HepG2 (cell line): ENCODE results near the gene ATP2C2. TPM values are rescaled to one million over a fixed set of nuclear protein-coding genes. Genes with fewer than 3 reads are reported as not detected.

ENCODE experiments used
- ATAC-seq: fragments of 200-7000 bp; cut with Tn5 transposase; 3 replicates; pipeline ENCODE4 v1.9.1; 2020; ENCODE audit warnings: mild to moderate bottlenecking, moderate library complexity
- BruUV-seq: library from RNA; stranded (reverse); fragments of 400-500 nt; replicated peaks from 2 replicates; lab custom pipeline; 2021; lab: Mats Ljungman, UMichigan
- CTCF ChIA-PET: fragments of 300-600 bp; formaldehyde crosslinking; extraction: SDS; loops from one replicate; lab custom pipeline; 2021; ENCODE audit warnings: low total read pairs, inconsistent platforms, low intra/inter-chr PET ratio; lab: Yijun Ruan, JAX
- POLR2A ChIA-PET: fragments of 350-600 bp; sonication (Branson Sonifier 250); formaldehyde crosslinking; loops from one replicate; lab custom pipeline; 2020; ENCODE audit warnings: antibody characterized with exemption, inconsistent platforms; lab: Yijun Ruan, JAX
- DNase-seq: peaks from one replicate; pipeline ENCODE4 v3.0.0-alpha.2; 2015; ENCODE audit warnings: low spot score
- FAIRE-seq: peaks from 3 replicates; lab custom pipeline; 2011; peaks lifted over from hg19 to GRCh38; lab: Jason Lieb, UNC
- H2AFZ ChIP-seq: one replicate; pipeline ENCODE4 v1.6.1; 2011; ENCODE audit warnings: low read length, inconsistent platforms
- H3K27ac ChIP-seq: fragments of 300-600 bp; 3 replicates; pipeline ENCODE4 v1.8.0; 2011; ENCODE audit warnings: mixed run types, mild to moderate bottlenecking, mixed read lengths, low read length, inconsistent platforms; ENCODE audit not compliant: insufficient read depth; ENCODE audit errors: extremely low read length
- H3K27me3 ChIP-seq, 2 experiments: fragments of 200-600 bp in 1 of 2; 2 replicates in 1 of 2; 3 replicates in 1 of 2; pipeline versions ENCODE4 v1.6.0 to v1.8.0; 2011; ENCODE audit warnings: low read length in 2 of 2, mild to moderate bottlenecking in 2 of 2, moderate library complexity in 2 of 2, inconsistent platforms in 1 of 2; ENCODE audit not compliant: insufficient read depth in 2 of 2, control insufficient read depth in 1 of 2
- H3K36me3 ChIP-seq, 2 experiments: fragments of 200-600 bp in 1 of 2; replicated peaks in 1 of 2; 2 replicates in 1 of 2; 3 replicates in 1 of 2; pipeline versions ENCODE4 v1.5.1 to v1.8.0; 2011; ENCODE audit warnings: low read length in 2 of 2, inconsistent platforms in 1 of 2; ENCODE audit not compliant: insufficient read depth in 2 of 2, control insufficient read depth in 1 of 2
- H3K4me1 ChIP-seq: 2 replicates; pipeline ENCODE4 v1.5.1; 2012; ENCODE audit warnings: low read length, inconsistent platforms; ENCODE audit not compliant: insufficient read depth
- H3K4me2 ChIP-seq: 2 replicates; pipeline ENCODE4 v1.6.0; 2011; ENCODE audit warnings: low read depth, low read length, inconsistent platforms
- H3K4me3 ChIP-seq, 3 experiments: fragments of 200-600 bp in 1 of 3; sonication (generic), shearing (Covaris generic) in 1 of 3; replicated peaks in 1 of 3; 2 replicates each; pipeline ENCODE4 v1.5.1; 2011 to 2016; ENCODE audit warnings: low read length in 3 of 3, inconsistent platforms in 2 of 3, low read depth in 2 of 3, mild to moderate bottlenecking in 2 of 3, control low read depth in 1 of 3, mixed read lengths in 1 of 3; ENCODE audit not compliant: insufficient read depth in 1 of 3
- H3K79me2 ChIP-seq: one replicate; pipeline ENCODE4 v1.6.1; 2011; ENCODE audit warnings: low read length, inconsistent platforms; ENCODE audit not compliant: insufficient read depth
- H3K9ac ChIP-seq: 2 replicates; pipeline ENCODE4 v1.6.0; 2011; ENCODE audit warnings: mild to moderate bottlenecking, low read depth, low read length, inconsistent platforms; ENCODE audit not compliant: insufficient read depth
- H3K9me3 ChIP-seq: 2 replicates; pipeline ENCODE4 v1.5.1; 2012; ENCODE audit warnings: mild to moderate bottlenecking, low read length
- H4K20me1 ChIP-seq: 2 replicates; pipeline ENCODE4 v1.6.0; 2011; ENCODE audit warnings: inconsistent platforms, mild to moderate bottlenecking, low read length, moderate library complexity; ENCODE audit not compliant: insufficient read depth
- AGO1 ChIP-seq: fragments of 200-400 bp; formaldehyde crosslinking; IDR thresholded peaks from 2 replicates; pipeline ENCODE4 v1.6.1; 2017; ENCODE audit warnings: mild to moderate bottlenecking, low read depth, low read length, moderate library complexity; ENCODE audit not compliant: poor library complexity, severe bottlenecking
- CCDC6 ChIP-seq: sonication (generic); formaldehyde crosslinking; IDR thresholded peaks from 2 replicates; pipeline ENCODE4 v1.8.1; 2022; ENCODE audit warnings: mild to moderate bottlenecking, missing genetic modification reagents, moderate library complexity
- E2F1 ChIP-seq: sonication (generic); formaldehyde crosslinking; IDR thresholded peaks from 2 replicates; pipeline ENCODE4 v1.5.0; 2020; ENCODE audit warnings: missing genetic modification reagents
- JUN ChIP-seq: sonication (generic); formaldehyde crosslinking; IDR thresholded peaks from 2 replicates; pipeline ENCODE4 v1.4.0; 2020; ENCODE audit warnings: mild to moderate bottlenecking, missing genetic modification reagents
- KAT7 ChIP-seq: IDR thresholded peaks from 2 replicates; pipeline ENCODE4 v1.6.1; 2018; ENCODE audit warnings: borderline replicate concordance, missing compliant biosample characterization
- NFIB ChIP-seq: sonication (generic); formaldehyde crosslinking; IDR thresholded peaks from 2 replicates; pipeline ENCODE4 v1.9.0; 2021; ENCODE audit warnings: missing genetic modification reagents, mild to moderate bottlenecking, borderline replicate concordance
- POLR2A ChIP-seq, 2 experiments: IDR thresholded peaks; 2 replicates each; pipeline ENCODE4 v1.6.1; 2011; ENCODE audit warnings: low read depth in 2 of 2, low read length in 2 of 2, mild to moderate bottlenecking in 1 of 2, moderate library complexity in 1 of 2; ENCODE audit not compliant: insufficient read depth in 1 of 2
- SALL1 ChIP-seq: sonication (generic); formaldehyde crosslinking; IDR thresholded peaks from 2 replicates; pipeline ENCODE4 v1.8.0; 2022; ENCODE audit warnings: mild to moderate bottlenecking, missing genetic modification reagents
- SMARCE1 ChIP-seq: fragments of 450-650 bp; IDR thresholded peaks from 2 replicates; pipeline ENCODE4 v1.6.1; 2017; ENCODE audit warnings: borderline replicate concordance
- TCF7L2 ChIP-seq: IDR thresholded peaks from 2 replicates; pipeline ENCODE4 v1.6.1; 2011; ENCODE audit warnings: mild to moderate bottlenecking, low read depth, low read length, moderate library complexity
- TFDP1 ChIP-seq: IDR thresholded peaks from 2 replicates; pipeline ENCODE4 v1.6.1; 2016; ENCODE audit warnings: missing compliant biosample characterization, missing genetic modification reagents, borderline replicate concordance
- ZFYVE20 ChIP-seq: sonication (generic); formaldehyde crosslinking; IDR thresholded peaks from 2 replicates; pipeline ENCODE4 v1.8.0; 2023; ENCODE audit warnings: low read depth, mild to moderate bottlenecking, moderate library complexity, missing genetic modification reagents, borderline replicate concordance
- ZNF138 ChIP-seq: sonication (generic); formaldehyde crosslinking; IDR thresholded peaks from 2 replicates; pipeline ENCODE4 v1.5.0; 2020; ENCODE audit warnings: mild to moderate bottlenecking, low read depth, missing genetic modification reagents
- ZNF609 ChIP-seq: sonication (generic); formaldehyde crosslinking; IDR thresholded peaks from 2 replicates; pipeline ENCODE4 v1.4.0; 2020; ENCODE audit warnings: mild to moderate bottlenecking, missing genetic modification reagents, borderline replicate concordance
- whole genome bisulfite sequencing: methylation state at CpG from one replicate; pipeline ENCODE4 v1.1.6; 2017; ENCODE audit warnings: low lambda C conversion rate; 5-methylcytosine and 5-hydroxymethylcytosine counted together
- in situ Hi-C: cut with HindIII; loops from 2 replicates; pipeline ENCODE4 v1.10.0; 2017; ENCODE audit warnings: low pct_unique_long_range_greater_than_20kb; ENCODE audit not compliant: extremely low pct_ligation_motif_present
- intact Hi-C: fragments of 100-400 bp; cut with micrococcal nuclease; formaldehyde crosslinking; loops from one replicate; pipeline ENCODE4 v1.10.0; 2022; ENCODE audit not compliant: unreplicated experiment
- polyA plus RNA-seq, 8 experiments: library from polyadenylated mRNA; depleted of rRNA in 3 of 8; stranded (reverse) in 7 of 8; unstranded in 1 of 8; fragments of >200 nt; fragmentation: Illumina TruSeq in 4 of 8; extraction: Trizol in 4 of 8; gene quantifications; 2 replicates each; pipeline versions ENCODE4 v1.2.1 to v1.2.3, GENCODE V29; 2011 to 2016; ENCODE audit warnings: low read depth in 4 of 8, missing spikeins in 1 of 8, mixed read lengths in 1 of 8; ENCODE audit not compliant: insufficient read depth in 1 of 8
- total RNA-seq, 5 experiments: library from RNA; depleted of rRNA; stranded (reverse); fragments of >200 nt; fragmentation: Illumina TruSeq; extraction: Trizol; gene quantifications; 2 replicates each; pipeline ENCODE4 v1.2.3, GENCODE V29; 2016; ENCODE audit warnings: low read depth in 1 of 5
- TF ChIP-seq, protein P1 (sequence below): sonication (generic); formaldehyde crosslinking; IDR thresholded peaks from 2 replicates; pipeline ENCODE4 v1.4.0; 2020; ENCODE audit warnings: missing genetic modification reagents

ATP2C2 gene
- total and polyA plus RNA-seq, 2 of the 13 experiments (the other 11 are each of a cell fraction or from before 2014, with no cell fraction given), result 0.07 TPM; not detected in 1

DNA sequence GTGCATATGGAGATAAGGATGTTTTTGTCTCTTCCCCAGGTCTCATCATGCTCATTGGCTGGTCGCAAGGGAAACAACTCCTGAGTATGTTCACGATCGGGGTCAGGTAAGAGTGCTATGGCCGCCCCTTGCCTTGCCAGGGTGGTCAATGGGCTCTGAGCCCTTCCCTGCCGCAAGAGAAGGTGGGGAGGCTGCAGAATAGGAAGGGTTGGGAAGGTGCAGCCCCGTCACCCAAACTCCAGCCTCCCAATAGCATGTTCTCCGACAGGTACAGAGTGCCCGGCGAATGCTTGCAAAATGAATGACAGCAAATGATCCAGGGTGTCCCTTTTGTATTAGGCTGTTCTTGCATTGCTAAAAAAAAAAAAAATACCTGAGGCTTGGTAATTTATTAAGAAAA is 57.4 kb downstream of the ATP2C2 start (continued):
- no peak for TF ChIP-seq E2F1 (CRISPR knock-in tag)
- TF ChIP-seq, all 625 proteins: peak for 0

GRCh38 chr16:84426804-84427203 is 58.5 kb downstream of the ATP2C2 start:
- WGBS, result 34% methylated on average over 5 of the region's 12 CpGs
- TF ChIP-seq NFIB (CRISPR knock-in tag), result no peak
- TF ChIP-seq AGO1, result no peak
- no peak for TF ChIP-seq SMARCE1
- no peak for TF ChIP-seq SALL1 (CRISPR knock-in tag)
- TF ChIP-seq CCDC6 (CRISPR knock-in tag), result no peak
- TF ChIP-seq ZFYVE20 (CRISPR knock-in tag), result no peak
- TF ChIP-seq, protein P1, sequence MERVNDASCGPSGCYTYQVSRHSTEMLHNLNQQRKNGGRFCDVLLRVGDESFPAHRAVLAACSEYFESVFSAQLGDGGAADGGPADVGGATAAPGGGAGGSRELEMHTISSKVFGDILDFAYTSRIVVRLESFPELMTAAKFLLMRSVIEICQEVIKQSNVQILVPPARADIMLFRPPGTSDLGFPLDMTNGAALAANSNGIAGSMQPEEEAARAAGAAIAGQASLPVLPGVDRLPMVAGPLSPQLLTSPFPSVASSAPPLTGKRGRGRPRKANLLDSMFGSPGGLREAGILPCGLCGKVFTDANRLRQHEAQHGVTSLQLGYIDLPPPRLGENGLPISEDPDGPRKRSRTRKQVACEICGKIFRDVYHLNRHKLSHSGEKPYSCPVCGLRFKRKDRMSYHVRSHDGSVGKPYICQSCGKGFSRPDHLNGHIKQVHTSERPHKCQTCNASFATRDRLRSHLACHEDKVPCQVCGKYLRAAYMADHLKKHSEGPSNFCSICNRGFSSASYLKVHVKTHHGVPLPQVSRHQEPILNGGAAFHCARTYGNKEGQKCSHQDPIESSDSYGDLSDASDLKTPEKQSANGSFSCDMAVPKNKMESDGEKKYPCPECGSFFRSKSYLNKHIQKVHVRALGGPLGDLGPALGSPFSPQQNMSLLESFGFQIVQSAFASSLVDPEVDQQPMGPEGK (CRISPR knock-in tag), result no peak
- no peak for TF ChIP-seq TFDP1 (CRISPR knock-in tag)
- TF ChIP-seq TCF7L2, result no peak
- no peak for TF ChIP-seq JUN
- TF ChIP-seq ZNF138 (CRISPR knock-in tag), result no peak
- no peak for TF ChIP-seq KAT7
- TF ChIP-seq POLR2A (IDR thresholded peaks at IDR 0.05; ENCODE audit: insufficient read depth in 1 of 2, low read depth in 2 of 2, low read length in 2 of 2), result no peak
- no peak for TF ChIP-seq ZNF609 (CRISPR knock-in tag)

More at GRCh38 chr16:84426804-84427203, 58.5 kb downstream of the ATP2C2 start:
- Histone ChIP-seq H3K9ac (no peak overlapping the region), H3K4me3 (no peak overlapping the region), H3K79me2 (no peaks in the 10 kb centered on the region), H3K4me2 (no peak overlapping the region), H3K27ac (no peak overlapping the region), H3K36me3 (no peaks in the 10 kb centered on the region), H3K27me3 (peaks cover 5 to 61% of the 10 kb centered on the region in 2 experiments; a peak in 3 of 5 replicates), H3K4me1 (peaks cover 8% of the 10 kb centered on the region), H3K9me3 (peaks cover 10% of the 10 kb centered on the region; the same call in 1 of the 2 replicates), H4K20me1 (no peaks in the 10 kb centered on the region), H2AFZ (no peak overlapping the region)
- DNase-seq (no peak), FAIRE-seq (no peak), ATAC-seq (no peak)
- POLR2A ChIA-PET, result no interaction called here
- CTCF ChIA-PET, result no interaction called here
- in situ Hi-C loops, result no loop called here
- no TSS peak for BruUV-seq
- intact Hi-C loops, result no loop called here
